Posterior vena cava (tissue), 2 donors: Measurements from ENCODE around the gene GINS1. TPM values are rescaled to one million over a fixed set of nuclear protein-coding genes. Genes with fewer than 3 reads are reported as not detected.

Source experiments
- total RNA-seq, 2 donors: library from RNA; stranded (reverse); fragmentation: NEBNext Ultra II Directional; extraction: Animal tissue kit (Norgen Biotek cat#: 25700); gene quantifications; one replicate each; pipeline ENCODE4 v1.2.1, GENCODE V29; 2021
- donor health status: DM: yes; HTN: yes; CAD: no.
- donor health status: DM: yes; HTN: yes; CAD: no.

Gene GINS1
- total RNA-seq, 2 donors from 2014 or later: 0.69 to 0.81 TPM

Other genes starting within 250 kb of the GINS1 start
- 10 to 100 TPM; 48.5 to 51.0 TPM for gene ENTPD6, start 212.0 kb upstream of the GINS1 start, total RNA-seq
- gene PYGB, start 159.6 kb upstream of the GINS1 start, total RNA-seq: 100 to 1,000 TPM; 132 to 155 TPM
- 10 to 100 TPM; 29.3 to 32.7 TPM for gene ABHD12, start 16.8 kb upstream of the GINS1 start, total RNA-seq
- 1 to 10 TPM; 4.2 to 7.4 TPM for gene NINL, start 177.9 kb downstream of the GINS1 start, total RNA-seq
- 1 to 10 TPM; 4.5 to 6.1 TPM for gene NANP, start 216.3 kb downstream of the GINS1 start, total RNA-seq